H1 (cell line): ENCODE results near the gene RER1. TPM values are rescaled to one million over a fixed set of nuclear protein-coding genes. Genes with fewer than 3 reads are reported as not detected.
A peak's percentile ranks its signal among the peaks of the same experiment; 100 is the strongest.

Experiments used
- CTCF ChIA-PET: fragments of 300-600 bp; sonication (Branson Sonifier 250); formaldehyde crosslinking; loops from one replicate; lab custom pipeline; 2021; ENCODE audit not compliant: partially characterized antibody; lab: Charles Lee
- POLR2A ChIA-PET: fragments of 300-600 bp; sonication (Branson Sonifier 250); formaldehyde crosslinking; loops from one replicate; lab custom pipeline; 2021; ENCODE audit warnings: inconsistent platforms; ENCODE audit not compliant: partially characterized antibody; lab: Charles Lee
- DNase-seq, 2 experiments: peaks; one replicate each; pipeline versions ENCODE4 v3.0.0 to v3.0.0-alpha.2; 2010 to 2022; ENCODE audit warnings: low spot score in 2 of 2, low read depth in 1 of 2, mixed read lengths in 1 of 2
- FAIRE-seq: peaks from 2 replicates; lab custom pipeline; 2011; peaks lifted over from hg19 to GRCh38; lab: Jason Lieb, UNC
- H2AFZ ChIP-seq: 2 replicates; pipeline ENCODE4 v1.8.1; 2012; ENCODE audit warnings: low read length, inconsistent platforms
- H2AK5ac ChIP-seq: 2 replicates; pipeline ENCODE4 v1.6.1; 2013; ENCODE audit warnings: low read depth, low read length
- H2BK120ac ChIP-seq: replicated peaks from 2 replicates; pipeline ENCODE3; 2013; ENCODE audit warnings: low read depth, low read length, inconsistent platforms
- H2BK12ac ChIP-seq: 2 replicates; pipeline ENCODE4 v1.6.1; 2013; ENCODE audit warnings: low read depth, low read length
- H2BK15ac ChIP-seq: 2 replicates; pipeline ENCODE4 v1.6.1; 2013; ENCODE audit warnings: low read length
- H2BK20ac ChIP-seq: 2 replicates; pipeline ENCODE4 v1.6.1; 2013; ENCODE audit warnings: low read length
- H2BK5ac ChIP-seq: 2 replicates; pipeline ENCODE4 v1.6.1; 2013; ENCODE audit warnings: low read depth, low read length
- H3K14ac ChIP-seq: 2 replicates; pipeline ENCODE4 v1.6.1; 2013; ENCODE audit warnings: inconsistent platforms; ENCODE audit not compliant: insufficient read length
- H3K18ac ChIP-seq: 2 replicates; pipeline ENCODE4 v1.6.1; 2013; ENCODE audit warnings: low read length; ENCODE audit errors: extremely low read depth
- H3K23ac ChIP-seq: 2 replicates; pipeline ENCODE4 v1.6.1; 2013; ENCODE audit warnings: inconsistent platforms; ENCODE audit not compliant: insufficient read length
- H3K23me2 ChIP-seq: 2 replicates; pipeline ENCODE4 v1.6.1; 2013; ENCODE audit warnings: low read depth, low read length
- H3K27ac ChIP-seq: 2 replicates; pipeline ENCODE4 v1.6.1; 2011; ENCODE audit warnings: low read depth, low read length, inconsistent platforms
- H3K27me3 ChIP-seq, 4 experiments: replicated peaks in 1 of 4; 1 replicate in 1 of 4; 2 replicates in 3 of 4; pipeline versions ENCODE4 v1.6.1 to v1.8.1; 2011 to 2013; ENCODE audit warnings: low read length in 3 of 4, mild to moderate bottlenecking in 3 of 4, inconsistent platforms in 2 of 4, mixed read lengths in 2 of 4, moderate library complexity in 1 of 4; ENCODE audit not compliant: control insufficient read depth in 3 of 4, insufficient read depth in 3 of 4; ENCODE audit errors: extremely low read depth in 1 of 4
- H3K36me3 ChIP-seq, 4 experiments: 2 replicates each; pipeline versions ENCODE4 v1.6.1 to v1.8.1; 2011 to 2013; ENCODE audit warnings: mild to moderate bottlenecking in 4 of 4, low read length in 3 of 4, moderate library complexity in 2 of 4, control low read depth in 1 of 4, inconsistent platforms in 1 of 4; ENCODE audit not compliant: insufficient read depth in 4 of 4, control insufficient read depth in 2 of 4
- H3K4ac ChIP-seq: replicated peaks from 2 replicates; pipeline ENCODE3; 2013; ENCODE audit warnings: low read length, low read depth, mixed read lengths, inconsistent platforms; ENCODE audit not compliant: insufficient read length
- H3K4me1 ChIP-seq, 4 experiments: replicated peaks in 1 of 4; 1 replicate in 1 of 4; 2 replicates in 3 of 4; pipeline versions ENCODE4 v1.6.1 to v1.8.1; 2011 to 2013; ENCODE audit warnings: low read length in 3 of 4, inconsistent platforms in 2 of 4, mixed read lengths in 1 of 4; ENCODE audit not compliant: insufficient read depth in 4 of 4, control insufficient read depth in 3 of 4
- H3K4me2 ChIP-seq, 2 experiments: 2 replicates each; pipeline versions ENCODE4 v1.6.1 to v1.8.1; 2011 to 2013; ENCODE audit warnings: low read depth in 2 of 2, low read length in 2 of 2, control low read depth in 1 of 2, inconsistent platforms in 1 of 2, mild to moderate bottlenecking in 1 of 2; ENCODE audit not compliant: insufficient read depth in 1 of 2
- H3K4me3 ChIP-seq, 4 experiments: fragments of 200-600, 300-600 bp in 1 of 4; sonication (generic), shearing (Covaris generic), sonication (Bioruptor Twin) in 1 of 4; 2 replicates each; pipeline versions ENCODE4 v1.5.1 to v1.8.1; 2011 to 2016; ENCODE audit warnings: low read length in 4 of 4, low read depth in 3 of 4, control low read depth in 2 of 4, inconsistent platforms in 2 of 4, mild to moderate bottlenecking in 2 of 4, mixed read lengths in 1 of 4, moderate library complexity in 1 of 4; ENCODE audit not compliant: insufficient read depth in 2 of 4; ENCODE audit errors: extremely low read depth in 1 of 4
- H3K56ac ChIP-seq: replicated peaks from 2 replicates; pipeline ENCODE3; 2013; ENCODE audit warnings: low read depth, mild to moderate bottlenecking, mixed read lengths, low read length, inconsistent platforms; ENCODE audit not compliant: insufficient read length
- H3K79me1 ChIP-seq: 2 replicates; pipeline ENCODE4 v1.6.1; 2013; ENCODE audit warnings: low read depth, low read length, control low read depth
- H3K79me2 ChIP-seq, 2 experiments: 2 replicates each; pipeline versions ENCODE4 v1.6.1 to v1.8.1; 2012 to 2013; ENCODE audit warnings: low read length in 2 of 2, mild to moderate bottlenecking in 2 of 2, inconsistent platforms in 1 of 2; ENCODE audit not compliant: insufficient read depth in 2 of 2, control insufficient read depth in 1 of 2
- H3K9ac ChIP-seq, 4 experiments: replicated peaks in 1 of 4; 1 replicate in 1 of 4; 2 replicates in 3 of 4; pipeline versions ENCODE4 v1.6.1 to v1.8.1; 2011 to 2013; ENCODE audit warnings: low read depth in 3 of 4, low read length in 3 of 4, control low read depth in 2 of 4, mild to moderate bottlenecking in 2 of 4, moderate library complexity in 2 of 4, inconsistent platforms in 1 of 4; ENCODE audit errors: extremely low read depth in 1 of 4
- H3K9me3 ChIP-seq, 2 experiments: 2 replicates each; pipeline versions ENCODE4 v1.6.1 to v1.8.1; 2012 to 2013; ENCODE audit warnings: mild to moderate bottlenecking in 2 of 2, moderate library complexity in 2 of 2, control low read depth in 1 of 2, inconsistent platforms in 1 of 2, low read depth in 1 of 2, low read length in 1 of 2, mixed read lengths in 1 of 2; ENCODE audit not compliant: insufficient read depth in 2 of 2
- H4K20me1 ChIP-seq, 2 experiments: replicated peaks in 1 of 2; 2 replicates each; pipeline versions ENCODE3 to v1.8.1; 2011 to 2013; ENCODE audit warnings: inconsistent platforms in 2 of 2, low read length in 2 of 2, mild to moderate bottlenecking in 1 of 2; ENCODE audit not compliant: insufficient read depth in 2 of 2, control insufficient read depth in 1 of 2
- H4K5ac ChIP-seq: 2 replicates; pipeline ENCODE4 v1.6.1; 2013; ENCODE audit warnings: low read length, low read depth, mixed read lengths, inconsistent platforms; ENCODE audit not compliant: insufficient read length
- H4K8ac ChIP-seq: 2 replicates; pipeline ENCODE4 v1.8.0; 2013; ENCODE audit warnings: mild to moderate bottlenecking, moderate library complexity, low read length, inconsistent platforms; ENCODE audit not compliant: insufficient read depth; ENCODE audit errors: extremely low read depth
- H4K91ac ChIP-seq: replicated peaks from 2 replicates; pipeline ENCODE3; 2013; ENCODE audit warnings: low read length, mixed read lengths, inconsistent platforms; ENCODE audit not compliant: insufficient read length
- EZH2 ChIP-seq: fragments of 200-600 bp; sonication (generic); IDR thresholded peaks from 2 replicates; pipeline ENCODE4 v1.7.1; 2012; ENCODE audit warnings: low read depth, mild to moderate bottlenecking, moderate library complexity, low read length, inconsistent platforms; ENCODE audit not compliant: severe bottlenecking
- HDAC6 ChIP-seq: IDR thresholded peaks from one replicate; pipeline ENCODE4 v1.7.1; 2012; ENCODE audit warnings: low read depth, mild to moderate bottlenecking, inconsistent platforms, low read length, moderate library complexity
- POLR2AphosphoS5 ChIP-seq: IDR thresholded peaks from 2 replicates; pipeline ENCODE4 v1.6.1; 2011; ENCODE audit warnings: low read depth, low read length
- POU5F1 ChIP-seq: IDR thresholded peaks from 2 replicates; pipeline ENCODE4 v1.6.1; 2011; ENCODE audit warnings: low read depth, mild to moderate bottlenecking, low read length, moderate library complexity
- RBBP5 ChIP-seq: IDR thresholded peaks from 2 replicates; pipeline ENCODE4 v1.7.1; 2012; ENCODE audit warnings: low read depth, mild to moderate bottlenecking, inconsistent platforms, low read length, moderate library complexity, borderline replicate concordance
- SIX5 ChIP-seq: IDR thresholded peaks from 2 replicates; pipeline ENCODE4 v1.6.1; 2011; ENCODE audit warnings: mild to moderate bottlenecking, low read depth, low read length
- SRF ChIP-seq: IDR thresholded peaks from 2 replicates; pipeline ENCODE4 v1.6.1; 2011; ENCODE audit warnings: mild to moderate bottlenecking, low read depth, low read length, moderate library complexity
- ZNF274 ChIP-seq: IDR thresholded peaks from 2 replicates; pipeline ENCODE4 v1.7.0; 2012; ENCODE audit warnings: low read length, borderline replicate concordance; ENCODE audit errors: extremely low read depth
- WGBS, 2 experiments: shearing (Covaris generic) in 1 of 2; methylation state at CpG; one replicate each; pipeline versions ENCODE4 v1.1.6 to v1.1.7; 2013 to 2015; ENCODE audit warnings: low lambda C conversion rate in 2 of 2, mixed read lengths in 2 of 2, inconsistent platforms in 1 of 2, low coverage in 1 of 2, missing lambda C conversion rate in 1 of 2; ENCODE audit not compliant: insufficient replicate concordance in 2 of 2, insufficient coverage in 1 of 2, insufficient read length in 1 of 2; ENCODE audit errors: extremely low coverage in 1 of 2, missing lambda C conversion rate in 1 of 2; 5-methylcytosine and 5-hydroxymethylcytosine counted together
- polyA plus RNA-seq, 7 experiments: library from polyadenylated mRNA; depleted of rRNA in 3 of 7; stranded (reverse) in 5 of 7; unstranded in 2 of 7; fragments of >200 nt in 5 of 7; fragments of 200-250 nt in 2 of 7; gene quantifications; 1 replicate in 5 of 7; 2 replicates in 1 of 7; 4 replicates in 1 of 7; pipeline versions ENCODE4 v1.2.1 to v1.2.3, GENCODE V29; 2011 to 2013; ENCODE audit warnings: missing spikeins in 2 of 7, mixed read lengths in 2 of 7
- total RNA-seq: library from RNA; stranded (reverse); fragmentation: NEBNext Ultra II Directional; extraction: Animal tissue kit (Norgen Biotek cat#: 25700); gene quantifications from 2 replicates; pipeline ENCODE4 v1.2.1, GENCODE V29; 2021
- TF ChIP-seq, protein P1 (sequence below): IDR thresholded peaks from 2 replicates; pipeline ENCODE4 v1.6.1; 2011; ENCODE audit warnings: low read depth, mild to moderate bottlenecking, low read length; ENCODE audit not compliant: insufficient read depth

RER1 gene
- total and polyA plus RNA-seq, 2 of the 8 experiments (the other 6 are each of a cell fraction or from before 2014, with no cell fraction given) = 102 to 134 TPM

DNA sequence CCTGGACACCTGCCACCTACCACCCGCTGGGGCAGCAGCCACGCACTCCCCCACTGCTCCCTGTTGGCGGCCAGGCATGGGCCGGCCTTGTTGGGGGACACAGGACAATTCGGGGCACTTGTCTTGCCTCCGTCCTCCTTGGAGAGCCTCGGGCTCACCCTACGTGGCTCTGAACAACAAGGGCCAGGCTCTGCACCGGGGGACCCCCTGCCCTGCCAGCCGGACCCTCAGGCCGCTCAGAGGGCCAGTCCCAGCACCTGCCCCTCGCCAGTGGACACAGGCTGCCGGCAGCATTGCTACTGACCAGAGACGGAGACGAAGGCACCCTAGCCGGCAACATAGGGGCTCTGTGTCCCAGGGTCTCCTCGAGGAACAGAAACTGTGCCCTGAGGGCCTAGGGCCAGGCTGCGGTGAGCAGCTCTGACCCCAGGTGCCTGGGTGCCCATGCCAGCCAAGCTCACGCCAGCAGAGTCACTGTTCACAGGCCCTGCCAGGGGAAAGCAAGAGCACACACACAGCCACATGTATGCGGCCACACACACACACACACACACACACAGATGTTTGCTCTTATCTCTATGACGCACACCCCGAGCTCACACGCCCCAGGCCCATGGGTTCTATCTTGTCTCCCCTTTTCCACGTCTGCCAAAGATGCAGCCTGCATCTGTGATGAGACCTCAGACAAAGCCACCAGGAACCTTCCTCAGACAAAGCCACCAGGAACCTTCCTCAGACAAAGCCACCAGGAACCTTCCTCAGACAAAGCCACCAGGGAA lies 46.2 kb upstream of the RER1 start:
- no peak overlapping the region for H3K4me3 ChIP-seq
- H2BK12ac ChIP-seq = no peak overlapping the region; the same call in 1 of the 2 replicates
- H3K23ac ChIP-seq = no peak overlapping the region
- H3K56ac ChIP-seq = no peak overlapping the region
- no peak overlapping the region for H2BK15ac ChIP-seq
- WGBS, 2 experiments = 90% methylated on average over 17 of the region's 24 CpGs; no CpG with 5 or more reads in 1 of the 2 experiments
- H3K36me3 ChIP-seq = no peaks in the 10 kb centered on the region
- POLR2A ChIA-PET = interaction anchor here (0.9 kb wide), 1 partner anchor 45 kb away, joined by 3 read pairs; no protein-coding TSS in a partner anchor
- no peak overlapping the region for H2BK120ac ChIP-seq
- no peak overlapping the region for H3K4me2 ChIP-seq
- no peak overlapping the region for H2BK5ac ChIP-seq
- no peaks in the 10 kb centered on the region for H3K27me3 ChIP-seq
- no peak overlapping the region for H3K18ac ChIP-seq
- H3K4me1 ChIP-seq = no peaks in the 10 kb centered on the region
- DNase-seq = no peak
- no peaks in the 10 kb centered on the region for H3K79me2 ChIP-seq
- H3K79me1 ChIP-seq = no peaks in the 10 kb centered on the region
- no peaks in the 10 kb centered on the region for H3K9me3 ChIP-seq
- no peak overlapping the region for H4K91ac ChIP-seq
- no peaks in the 10 kb centered on the region for H3K23me2 ChIP-seq
- no peak overlapping the region for H2BK20ac ChIP-seq
- peak overlapping the region; percentile 79; the same call in 1 of the 2 replicates for H4K8ac ChIP-seq
- no peak overlapping the region for H3K14ac ChIP-seq
- TF ChIP-seq HDAC6 (no peak), ZNF274 (no peak), RBBP5 (no peak), SIX5 (no peak), POLR2AphosphoS5 (no peak), SRF (no peak), EZH2 (no peak), POU5F1 (no peak)
- TF ChIP-seq, protein P1, sequence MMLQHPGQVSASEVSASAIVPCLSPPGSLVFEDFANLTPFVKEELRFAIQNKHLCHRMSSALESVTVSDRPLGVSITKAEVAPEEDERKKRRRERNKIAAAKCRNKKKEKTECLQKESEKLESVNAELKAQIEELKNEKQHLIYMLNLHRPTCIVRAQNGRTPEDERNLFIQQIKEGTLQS = no peak
- TF ChIP-seq, all 59 proteins: peak for 0
- Histone ChIP-seq H2AK5ac (no peak overlapping the region), H2AFZ (no peak overlapping the region), H3K9ac (no peak overlapping the region), H4K5ac (no peak overlapping the region), H3K4ac (no peak overlapping the region), H4K20me1 (peaks cover 0 to 3% of the 10 kb centered on the region in 2 experiments), H3K27ac (no peak overlapping the region)
- FAIRE-seq = no peak
- CTCF ChIA-PET = interaction anchor here (1.6 to 1.8 kb wide), 2 partner anchors 9 to 12 kb away, joined by 5 to 8 read pairs; no protein-coding TSS in a partner anchor
